Astrocyte (in vitro differentiated cells and primary cell): ENCODE results near the gene DNAH17. TPM values are rescaled to one million over a fixed set of nuclear protein-coding genes. Genes with fewer than 3 reads are reported as not detected.
"Not testable (repeated sequence)": the region's sequence is repeated elsewhere in the genome, so short reads cannot be mapped to it uniquely, and the experiment has no call there.

Source experiments
- DNase-seq: peaks from one replicate; pipeline ENCODE4 v3.0.0-alpha.2; 2010; ENCODE audit warnings: low read depth
- FAIRE-seq: peaks from 2 replicates; lab custom pipeline; 2011; peaks lifted over from hg19 to GRCh38; lab: Jason Lieb, UNC
- H2AFZ ChIP-seq: 2 replicates; pipeline ENCODE4 v1.6.0; 2012; ENCODE audit warnings: low read depth, low read length, inconsistent platforms
- H3K27ac ChIP-seq: 2 replicates; pipeline ENCODE4 v1.5.1; 2011; ENCODE audit warnings: low read depth, low read length, inconsistent platforms
- H3K27me3 ChIP-seq: 2 replicates; pipeline ENCODE4 v1.6.0; 2011; ENCODE audit warnings: low read length, inconsistent platforms; ENCODE audit not compliant: insufficient read depth
- H3K36me3 ChIP-seq: 2 replicates; pipeline ENCODE4 v1.5.1; 2011; ENCODE audit warnings: low read length, inconsistent platforms; ENCODE audit not compliant: insufficient read depth
- H3K4me1 ChIP-seq: 2 replicates; pipeline ENCODE4 v1.5.1; 2011; ENCODE audit warnings: low read length, inconsistent platforms; ENCODE audit not compliant: insufficient read depth
- H3K4me2 ChIP-seq: 2 replicates; pipeline ENCODE4 v1.6.0; 2012; ENCODE audit warnings: low read length, inconsistent platforms
- H3K4me3 ChIP-seq: 2 replicates; pipeline ENCODE4 v1.5.1; 2011; ENCODE audit warnings: low read depth, mild to moderate bottlenecking, low read length, inconsistent platforms; ENCODE audit not compliant: insufficient read depth
- H3K79me2 ChIP-seq: 2 replicates; pipeline ENCODE4 v1.6.0; 2012; ENCODE audit warnings: mild to moderate bottlenecking, low read length, inconsistent platforms; ENCODE audit not compliant: insufficient read depth
- H3K9ac ChIP-seq: 2 replicates; pipeline ENCODE4 v1.6.0; 2012; ENCODE audit warnings: mild to moderate bottlenecking, low read length, inconsistent platforms
- H3K9me3 ChIP-seq: 2 replicates; pipeline ENCODE4 v1.5.1; 2012; ENCODE audit warnings: low read depth, mild to moderate bottlenecking, low read length, inconsistent platforms; ENCODE audit not compliant: insufficient read depth
- H4K20me1 ChIP-seq: 2 replicates; pipeline ENCODE4 v1.6.0; 2012; ENCODE audit warnings: low read length, inconsistent platforms; ENCODE audit not compliant: insufficient read depth
- H3K27ac Mint-ChIP-seq: one replicate; pipeline ENCODE4 v1.8.0; 2021; ENCODE audit warnings: mild to moderate bottlenecking, mixed read lengths; ENCODE audit not compliant: unreplicated experiment
- H3K27me3 Mint-ChIP-seq: one replicate; pipeline ENCODE4 v1.8.0; 2021; ENCODE audit warnings: low read depth, mixed read lengths; ENCODE audit not compliant: unreplicated experiment
- H3K36me3 Mint-ChIP-seq: one replicate; pipeline ENCODE4 v1.8.0; 2021; ENCODE audit warnings: low read depth, mixed read lengths; ENCODE audit not compliant: unreplicated experiment
- H3K4me1 Mint-ChIP-seq: one replicate; pipeline ENCODE4 v1.8.0; 2021; ENCODE audit warnings: low read depth, mixed read lengths; ENCODE audit not compliant: unreplicated experiment
- H3K4me3 Mint-ChIP-seq: one replicate; pipeline ENCODE4 v1.8.0; 2021; ENCODE audit warnings: mild to moderate bottlenecking, moderate library complexity, mixed read lengths; ENCODE audit not compliant: unreplicated experiment
- H3K9me3 Mint-ChIP-seq: one replicate; pipeline ENCODE4 v1.8.0; 2021; ENCODE audit warnings: mild to moderate bottlenecking, mixed read lengths; ENCODE audit not compliant: unreplicated experiment
- EZH2 ChIP-seq: IDR thresholded peaks from 2 replicates; pipeline ENCODE4 v1.6.1; 2012; ENCODE audit warnings: mild to moderate bottlenecking, low read length, inconsistent platforms; ENCODE audit not compliant: insufficient read depth
- total RNA-seq: library from RNA; stranded (reverse); gene quantifications from 2 replicates; pipeline ENCODE4 v1.2.1, GENCODE V29; 2021
- TF ChIP-seq, protein P1 (sequence below): IDR thresholded peaks from 2 replicates; pipeline ENCODE4 v1.5.1; 2011; ENCODE audit warnings: low read depth, mild to moderate bottlenecking, inconsistent platforms, low read length, moderate library complexity; ENCODE audit not compliant: insufficient read depth

Gene DNAH17
- total RNA-seq, 1 donor from 2014 or later = 0.14 TPM

DNA sequence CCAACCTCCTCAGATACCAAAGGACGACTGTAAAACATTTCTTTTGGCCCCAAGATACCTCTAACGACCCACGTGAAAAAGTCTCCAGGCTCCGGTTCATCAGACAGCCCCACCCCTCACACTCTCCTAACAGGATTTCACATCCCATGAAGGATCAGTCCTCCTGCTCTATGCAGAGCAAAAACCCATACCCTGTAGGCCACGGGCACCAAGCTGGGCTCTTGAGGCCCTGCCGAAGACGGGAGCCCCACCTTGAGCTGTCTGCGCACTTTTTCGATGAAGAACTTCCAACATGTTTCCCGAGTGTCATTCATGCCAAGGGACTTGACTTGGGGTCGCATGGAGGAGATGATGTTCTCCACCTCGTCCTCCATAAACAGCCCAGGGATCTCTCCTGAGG, 108.8 kb downstream of the DNAH17 start:
- no peak for TF ChIP-seq EZH2
- TF ChIP-seq, protein P1, sequence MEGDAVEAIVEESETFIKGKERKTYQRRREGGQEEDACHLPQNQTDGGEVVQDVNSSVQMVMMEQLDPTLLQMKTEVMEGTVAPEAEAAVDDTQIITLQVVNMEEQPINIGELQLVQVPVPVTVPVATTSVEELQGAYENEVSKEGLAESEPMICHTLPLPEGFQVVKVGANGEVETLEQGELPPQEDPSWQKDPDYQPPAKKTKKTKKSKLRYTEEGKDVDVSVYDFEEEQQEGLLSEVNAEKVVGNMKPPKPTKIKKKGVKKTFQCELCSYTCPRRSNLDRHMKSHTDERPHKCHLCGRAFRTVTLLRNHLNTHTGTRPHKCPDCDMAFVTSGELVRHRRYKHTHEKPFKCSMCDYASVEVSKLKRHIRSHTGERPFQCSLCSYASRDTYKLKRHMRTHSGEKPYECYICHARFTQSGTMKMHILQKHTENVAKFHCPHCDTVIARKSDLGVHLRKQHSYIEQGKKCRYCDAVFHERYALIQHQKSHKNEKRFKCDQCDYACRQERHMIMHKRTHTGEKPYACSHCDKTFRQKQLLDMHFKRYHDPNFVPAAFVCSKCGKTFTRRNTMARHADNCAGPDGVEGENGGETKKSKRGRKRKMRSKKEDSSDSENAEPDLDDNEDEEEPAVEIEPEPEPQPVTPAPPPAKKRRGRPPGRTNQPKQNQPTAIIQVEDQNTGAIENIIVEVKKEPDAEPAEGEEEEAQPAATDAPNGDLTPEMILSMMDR = no peak
- H3K9me3 Mint-ChIP-seq = peaks cover 3% of the 10 kb centered on the region
- Histone ChIP-seq H4K20me1 (no peaks in the 10 kb centered on the region), H3K27me3 (no peaks in the 10 kb centered on the region), H3K36me3 (no peaks in the 10 kb centered on the region), H3K9ac (no peak overlapping the region), H3K79me2 (no peaks in the 10 kb centered on the region), H3K4me2 (no peak overlapping the region), H3K4me3 (no peak overlapping the region), H3K27ac (no peak overlapping the region), H2AFZ (no peak overlapping the region), H3K4me1 (no peaks in the 10 kb centered on the region), H3K9me3 (peaks cover 2% of the 10 kb centered on the region)
- H3K27me3 Mint-ChIP-seq = peaks cover 20% of the 10 kb centered on the region
- DNase-seq = no peak
- no peaks in the 10 kb centered on the region for H3K36me3 Mint-ChIP-seq
- H3K27ac Mint-ChIP-seq = no peak overlapping the region
- H3K4me1 Mint-ChIP-seq = no peaks in the 10 kb centered on the region
- no peak overlapping the region for H3K4me3 Mint-ChIP-seq
- FAIRE-seq = no peak

- no peaks in the 10 kb centered on the region for H3K27me3 ChIP-seq
- no peaks in the 10 kb centered on the region for H3K4me1 Mint-ChIP-seq
- H3K79me2 ChIP-seq = no peaks in the 10 kb centered on the region
- FAIRE-seq (no peak), DNase-seq (no peak)
- no peak overlapping the region for H3K27ac ChIP-seq
- H3K27me3 Mint-ChIP-seq = peaks cover 17% of the 10 kb centered on the region
- H3K4me3 Mint-ChIP-seq = no peak overlapping the region
- no peaks in the 10 kb centered on the region for H3K4me1 ChIP-seq
- no peak overlapping the region for H3K27ac Mint-ChIP-seq
- TF ChIP-seq EZH2 = no peak
- TF ChIP-seq, protein P1 = no peak
- no peak overlapping the region for H3K4me2 ChIP-seq
- H3K9me3 Mint-ChIP-seq = peaks cover 3% of the 10 kb centered on the region
- no peaks in the 10 kb centered on the region for H3K36me3 ChIP-seq
- H3K36me3 Mint-ChIP-seq = no peaks in the 10 kb centered on the region
- no peak overlapping the region for H2AFZ ChIP-seq
- H4K20me1 ChIP-seq = no peaks in the 10 kb centered on the region
- no peak overlapping the region for H3K4me3 ChIP-seq
- peaks cover 2% of the 10 kb centered on the region for H3K9me3 ChIP-seq
- H3K9ac ChIP-seq = no peak overlapping the region
Observed at GRCh38 chr17:78466786-78467715, 110.1 kb downstream of the DNAH17 start.

DNA sequence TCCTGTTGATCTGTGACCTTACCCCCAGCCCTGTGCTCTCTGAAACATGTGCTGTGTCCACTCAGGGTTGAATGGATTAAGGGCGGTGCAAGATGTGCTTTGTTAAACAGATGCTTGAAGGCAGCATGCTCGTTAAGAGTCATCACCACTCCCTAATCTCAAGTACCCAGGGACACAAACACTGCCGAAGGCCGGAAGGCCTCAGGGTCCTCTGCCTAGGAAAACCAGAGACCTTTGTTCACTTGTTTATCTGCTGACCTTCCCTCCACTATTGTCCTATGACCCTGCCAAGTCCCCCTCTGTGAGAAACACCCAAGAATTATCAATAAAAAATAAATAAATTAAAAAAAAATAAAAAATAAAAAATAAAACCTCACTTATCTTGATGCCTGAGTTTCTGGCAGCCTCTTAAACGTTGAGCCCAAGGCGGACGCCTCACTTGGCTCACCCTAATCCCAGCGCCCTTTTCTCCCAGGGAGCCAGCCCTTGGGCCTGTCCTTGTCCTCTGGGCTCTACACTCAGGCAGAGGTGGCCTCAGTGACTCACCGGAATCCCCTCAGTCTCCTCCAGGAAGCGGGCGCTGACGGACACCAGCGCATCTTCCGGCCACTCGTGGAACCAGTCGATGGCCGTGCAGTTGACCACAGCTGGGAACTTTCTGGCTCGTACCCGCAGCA, 110.9 kb downstream of the DNAH17 start:
- H3K9ac ChIP-seq, H3K4me2 ChIP-seq, DNase-seq, FAIRE-seq, H3K36me3 ChIP-seq, H3K27ac Mint-ChIP-seq, H3K79me2 ChIP-seq, H3K9me3 ChIP-seq, H4K20me1 ChIP-seq, H3K4me3 Mint-ChIP-seq, H3K36me3 Mint-ChIP-seq, H3K4me1 Mint-ChIP-seq, H3K27ac ChIP-seq, H3K27me3 ChIP-seq, H3K4me1 ChIP-seq, H3K4me3 ChIP-seq, H3K9me3 Mint-ChIP-seq, H2AFZ ChIP-seq: not testable (repeated sequence)
- peaks cover 16% of the 10 kb centered on the region for H3K27me3 Mint-ChIP-seq
